CD4-positive, alpha-beta memory T cell (primary cell): ENCODE data around the gene HM13. TPM values are rescaled to one million over a fixed set of nuclear protein-coding genes. Genes with fewer than 3 reads are reported as not detected.
A peak's percentile ranks its signal among the peaks of the same experiment; 100 is the strongest.
"Not testable (repeated sequence)": the region's sequence is repeated elsewhere in the genome, so short reads cannot be mapped to it uniquely, and the experiment has no call there.

Source experiments
- CTCF ChIA-PET: fragments of 350-600 bp; sonication (Branson Sonifier 250); formaldehyde crosslinking; loops from one replicate; lab custom pipeline; 2021; ENCODE audit warnings: inconsistent platforms; ENCODE audit not compliant: partially characterized antibody; lab: Charles Lee
- POLR2A ChIA-PET: fragments of 350-600 bp; sonication (Branson Sonifier 250); formaldehyde crosslinking; loops from one replicate; lab custom pipeline; 2021; ENCODE audit not compliant: partially characterized antibody; lab: Charles Lee
- DNase-seq, 5 donors: peaks; one replicate each; pipeline versions ENCODE4 v3.0.0 to v3.0.0-alpha.2; 2020 to 2022; ENCODE audit warnings: mixed read lengths in 1 of 5
- H3K27ac ChIP-seq: one replicate; pipeline ENCODE4 v1.7.0; 2013; ENCODE audit warnings: low read depth, low read length
- H3K27me3 ChIP-seq: 2 replicates; pipeline ENCODE4 v1.7.0; 2013; ENCODE audit warnings: mild to moderate bottlenecking, low read length, moderate library complexity; ENCODE audit not compliant: insufficient read depth
- H3K36me3 ChIP-seq: 2 replicates; pipeline ENCODE4 v1.7.0; 2013; ENCODE audit warnings: mild to moderate bottlenecking, low read length, moderate library complexity; ENCODE audit not compliant: insufficient read depth
- H3K4me1 ChIP-seq: 2 replicates; pipeline ENCODE4 v1.7.0; 2013; ENCODE audit warnings: mild to moderate bottlenecking, low read length, moderate library complexity; ENCODE audit not compliant: insufficient read depth
- H3K4me3 ChIP-seq, 2 donors: one replicate each; pipeline ENCODE4 v1.7.0; 2013; ENCODE audit warnings: low read length in 2 of 2, mild to moderate bottlenecking in 1 of 2
- H3K9me3 ChIP-seq, 2 donors: one replicate each; pipeline ENCODE4 v1.7.0; 2013; ENCODE audit warnings: low read length in 2 of 2, control low read depth in 1 of 2; ENCODE audit not compliant: control insufficient read depth in 1 of 2
- H3K27ac Mint-ChIP-seq, 7 donors: one replicate each; pipeline ENCODE4 v1.8.0; 2020 to 2021; ENCODE audit warnings: mixed read lengths in 7 of 7, mild to moderate bottlenecking in 6 of 7, inconsistent platforms in 3 of 7, moderate library complexity in 3 of 7
- H3K27me3 Mint-ChIP-seq, 2 donors: one replicate each; pipeline ENCODE4 v1.8.0; 2020 to 2021; ENCODE audit warnings: mixed read lengths in 2 of 2
- H3K36me3 Mint-ChIP-seq, 2 donors: one replicate each; pipeline ENCODE4 v1.8.0; 2020 to 2021; ENCODE audit warnings: mixed read lengths in 2 of 2, inconsistent platforms in 1 of 2, mild to moderate bottlenecking in 1 of 2
- H3K4me1 Mint-ChIP-seq, 4 donors: one replicate each; pipeline ENCODE4 v1.8.0; 2020 to 2021; ENCODE audit warnings: mixed read lengths in 4 of 4, mild to moderate bottlenecking in 1 of 4
- H3K4me3 Mint-ChIP-seq, 8 donors: one replicate each; pipeline ENCODE4 v1.8.0; 2020 to 2021; ENCODE audit warnings: mixed read lengths in 8 of 8, mild to moderate bottlenecking in 7 of 8, moderate library complexity in 6 of 8, inconsistent platforms in 3 of 8
- H3K9me3 Mint-ChIP-seq, 8 donors: one replicate each; pipeline ENCODE4 v1.8.0; 2020 to 2021; ENCODE audit warnings: mixed read lengths in 8 of 8, mild to moderate bottlenecking in 5 of 8, inconsistent platforms in 3 of 8, moderate library complexity in 1 of 8
- intact Hi-C: fragments of 100-400 bp; cut with micrococcal nuclease; formaldehyde crosslinking; loops from one replicate; pipeline ENCODE4 v1.15.1; 2023
- polyA plus RNA-seq, 2 donors: library from polyadenylated mRNA; unstranded; fragments of 300-500 nt; fragmentation: Illumina TruSeq; gene quantifications; one replicate each; pipeline ENCODE4 v1.2.3, GENCODE V29; 2021
- total RNA-seq, 2 experiments: library from RNA; stranded (reverse); gene quantifications; one replicate each; pipeline ENCODE4 v1.2.3, GENCODE V29; 2021

The HM13 gene
- total and polyA plus RNA-seq, 4 experiments from 2014 or later: 133 to 171 (median 161) TPM

DNA sequence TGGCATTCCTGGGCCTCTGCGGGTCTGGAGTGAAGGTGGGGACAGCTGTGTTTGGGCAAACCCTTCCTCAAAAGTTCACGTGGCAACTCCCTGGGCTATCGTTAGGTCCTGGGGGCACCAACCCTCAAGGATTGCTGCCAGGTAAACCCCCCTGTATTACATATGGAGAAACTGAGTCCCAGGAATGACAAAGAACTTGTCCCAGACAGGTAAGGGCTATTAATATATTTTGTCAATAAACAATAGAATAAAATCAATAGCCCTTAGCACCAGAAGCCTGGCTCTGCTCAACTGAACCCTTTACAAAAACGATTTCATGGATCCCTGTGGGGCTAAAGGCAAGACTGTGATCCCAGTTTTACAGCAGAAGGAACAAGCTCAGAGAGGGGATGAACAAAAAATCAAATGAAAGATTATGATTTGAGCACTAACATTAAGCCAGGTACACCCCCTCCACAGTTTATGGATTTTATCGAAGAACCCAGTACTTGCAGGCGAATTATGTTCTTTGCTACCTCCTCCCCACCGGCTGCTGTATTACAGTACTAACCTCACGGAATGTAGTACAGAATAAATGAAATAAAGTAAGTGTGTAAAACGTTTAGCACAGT lies 93.5 kb downstream of the HM13 start:
- peaks cover 0 to 3% of the 10 kb centered on the region in 2 donors for H3K36me3 Mint-ChIP-seq
- H3K9me3 ChIP-seq: no peaks in the 10 kb centered on the region
- peaks cover 6 to 35% (median 19%) of the 10 kb centered on the region in 4 donors for H3K4me1 Mint-ChIP-seq
- peak overlapping the region in 1 of 8 donors; percentile 28 for H3K4me3 Mint-ChIP-seq
- intact Hi-C loops: no loop called here
- POLR2A ChIA-PET: interaction anchor here (0.6 to 1.5 kb wide), 3 partner anchors 22 to 36 kb away, joined by 3 to 4 read pairs (median 3); no protein-coding TSS in a partner anchor
- CTCF ChIA-PET: interaction anchor here (19.7 kb wide), 1 partner anchor 46 kb away, joined by 1094 read pairs; a partner anchor contains a TSS
- no peak overlapping the region for H3K27ac Mint-ChIP-seq
- no peak for DNase-seq
- H3K27ac ChIP-seq: no peak overlapping the region
- H3K9me3 Mint-ChIP-seq: no peaks in the 10 kb centered on the region
- H3K27me3 Mint-ChIP-seq: peaks cover 18 to 32% of the 10 kb centered on the region in 2 donors
- peaks cover 30% of the 10 kb centered on the region for H3K4me1 ChIP-seq
- H3K36me3 ChIP-seq: no peaks in the 10 kb centered on the region
- H3K4me3 ChIP-seq: no peak overlapping the region
- peaks cover 5% of the 10 kb centered on the region for H3K27me3 ChIP-seq

DNA sequence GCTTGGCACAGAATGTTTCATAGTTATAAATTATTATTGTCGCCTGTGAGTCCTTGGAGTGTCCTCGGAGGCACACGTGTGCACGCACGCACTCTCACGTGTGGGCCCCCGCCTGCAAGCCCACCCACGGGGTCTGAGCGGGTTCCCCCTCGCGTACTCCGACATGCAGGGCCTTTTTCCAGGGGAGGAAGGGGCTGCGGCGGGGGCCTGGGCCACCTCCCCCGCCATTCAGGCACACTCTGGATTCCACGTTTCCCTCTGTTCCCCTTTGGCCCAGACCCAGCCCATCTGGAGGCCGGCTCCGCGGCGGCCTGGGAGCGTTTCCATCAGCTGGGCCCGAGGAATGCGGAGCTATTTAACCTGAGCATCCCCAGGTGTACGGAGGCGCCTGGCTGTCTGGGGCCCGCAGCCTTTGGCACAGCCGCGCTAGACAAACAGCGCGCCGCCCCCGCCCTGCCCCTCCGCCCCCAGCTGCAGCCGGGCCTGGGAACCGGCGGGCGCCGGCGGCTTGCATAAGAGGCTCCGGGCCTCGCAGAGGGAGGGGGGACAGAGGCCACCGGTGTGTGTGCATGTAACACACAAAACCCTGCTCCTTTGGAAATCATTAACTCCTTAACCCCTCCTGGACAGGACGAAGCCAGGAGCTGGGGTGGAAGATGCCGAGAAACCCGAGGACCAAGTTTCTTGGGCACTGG lies 94.2 kb downstream of the HM13 start:
- H3K4me3 Mint-ChIP-seq: no peak overlapping the region
- intact Hi-C loops: no loop called here
- no peak overlapping the region for H3K4me3 ChIP-seq
- ChIA-PET POLR2A (interaction anchor here (0.6 to 1.5 kb wide), 3 partner anchors 22 to 37 kb away, joined by 3 to 4 read pairs (median 3); no protein-coding TSS in a partner anchor), CTCF (interaction anchor here (0.6 to 19.7 kb wide), 2 partner anchors 46 to 1821 kb away, joined by 3 to 1094 read pairs; a partner anchor contains a TSS)
- H3K27ac Mint-ChIP-seq: no peak overlapping the region
- no peak overlapping the region for H3K27ac ChIP-seq
- peaks cover 5% of the 10 kb centered on the region for H3K27me3 ChIP-seq
- no peak for DNase-seq
- H3K9me3 Mint-ChIP-seq: no peaks in the 10 kb centered on the region
- H3K4me1 ChIP-seq: peaks cover 28% of the 10 kb centered on the region
- H3K36me3 ChIP-seq: no peaks in the 10 kb centered on the region
- peaks cover 0 to 3% of the 10 kb centered on the region in 2 donors for H3K36me3 Mint-ChIP-seq
- H3K9me3 ChIP-seq: no peaks in the 10 kb centered on the region
- H3K4me1 Mint-ChIP-seq: peaks cover 5 to 33% (median 16%) of the 10 kb centered on the region in 4 donors
- H3K27me3 Mint-ChIP-seq: peaks cover 16 to 30% of the 10 kb centered on the region in 2 donors

DNA sequence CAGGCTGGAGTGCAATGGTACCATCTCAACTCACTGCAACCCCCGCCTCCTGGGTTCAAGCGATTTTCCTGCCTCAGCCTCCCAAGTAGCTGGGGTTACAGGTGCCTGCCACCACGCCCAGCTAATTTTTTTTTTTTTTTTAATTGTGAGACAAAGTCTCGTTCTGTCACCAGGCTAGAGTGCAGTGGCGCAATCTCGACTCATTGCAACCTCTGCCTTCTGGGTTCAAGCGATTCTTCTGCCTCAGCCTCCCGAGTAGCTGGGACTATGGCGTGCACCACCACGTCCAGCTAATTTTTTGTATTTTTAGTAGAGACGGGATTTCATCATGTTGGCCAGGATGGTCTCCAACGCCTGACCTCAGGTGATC lies 98.0 kb downstream of the HM13 start:
- not testable (repeated sequence) for H3K4me1 Mint-ChIP-seq

DNA sequence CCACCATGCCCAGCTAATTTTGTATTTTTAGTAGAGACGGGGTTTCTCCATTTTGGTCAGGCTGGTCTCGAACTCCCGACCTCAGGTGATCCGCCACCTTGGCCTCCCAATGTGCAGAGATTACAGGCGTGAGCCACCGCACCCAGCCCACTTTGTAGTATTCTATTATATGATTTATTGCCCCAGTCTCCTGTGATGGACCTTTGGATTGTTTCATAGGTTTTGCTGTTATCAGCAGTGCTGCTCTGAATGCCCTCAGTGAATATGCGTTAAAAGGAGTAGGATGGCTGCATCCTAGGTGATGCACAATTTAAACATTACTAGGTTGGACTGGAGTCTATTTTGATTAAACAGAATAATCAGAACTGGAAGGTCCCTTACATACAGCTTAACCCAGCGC lies 101.2 kb downstream of the HM13 start:
- H3K9me3 Mint-ChIP-seq: no peaks in the 10 kb centered on the region
- H3K36me3 Mint-ChIP-seq: no peaks in the 10 kb centered on the region
- H3K27me3 Mint-ChIP-seq: peaks cover 5 to 7% of the 10 kb centered on the region in 2 donors
- intact Hi-C loops: no loop called here
- H3K4me3 Mint-ChIP-seq: no peak overlapping the region
- no peak overlapping the region for H3K27ac Mint-ChIP-seq
- Histone ChIP-seq H3K9me3 (no peaks in the 10 kb centered on the region), H3K4me3 (no peak overlapping the region), H3K27me3 (no peaks in the 10 kb centered on the region), H3K4me1 (peaks cover 4% of the 10 kb centered on the region), H3K27ac (no peak overlapping the region), H3K36me3 (no peaks in the 10 kb centered on the region)
- CTCF ChIA-PET: interaction anchor here (1.3 to 19.7 kb wide), 2 partner anchors 9 to 53 kb away, joined by 3 to 1094 read pairs; a partner anchor contains a TSS
- peaks cover 0 to 4% (median 3%) of the 10 kb centered on the region in 4 donors for H3K4me1 Mint-ChIP-seq
- POLR2A ChIA-PET: no interaction called here
- DNase-seq: no peak

More for the DNA sequence above, 98.0 kb downstream of the HM13 start:
- not testable (repeated sequence) for H3K9me3 ChIP-seq, DNase-seq, H3K4me3 ChIP-seq, H3K27ac Mint-ChIP-seq, H3K36me3 Mint-ChIP-seq, H3K27me3 ChIP-seq, H3K36me3 ChIP-seq, H3K4me1 ChIP-seq, H3K4me3 Mint-ChIP-seq, H3K27ac ChIP-seq, H3K9me3 Mint-ChIP-seq
- ChIA-PET POLR2A (interaction anchor here (1.2 to 3.6 kb wide), 6 partner anchors 40 to 55 kb away, joined by 5 to 35 read pairs (median 15); no protein-coding TSS in a partner anchor), CTCF (interaction anchor here (0.6 to 19.7 kb wide), 34 partner anchors 9 to 153 kb away, joined by 3 to 1094 read pairs (median 4); partner anchors contain the start of genes HM13 and ID1)
- peaks cover 7 to 12% of the 10 kb centered on the region in 2 donors for H3K27me3 Mint-ChIP-seq
- intact Hi-C loops: loop anchor here (1.0 to 5.0 kb wide), 5 partner anchors 43 to 150 kb away; partner anchors contain the start of gene BCL2L1

GRCh38 chr20:31617432-31618104 lies 103.3 kb downstream of the HM13 start:
- no peak for DNase-seq
- Histone ChIP-seq H3K36me3 (no peaks in the 10 kb centered on the region), H3K9me3 (no peaks in the 10 kb centered on the region), H3K4me3 (no peak overlapping the region), H3K4me1 (peaks cover 2% of the 10 kb centered on the region), H3K27ac (no peak overlapping the region), H3K27me3 (no peaks in the 10 kb centered on the region)
- Mint-ChIP-seq H3K9me3 (no peaks in the 10 kb centered on the region), H3K4me3 (no peak overlapping the region), H3K27me3 (peaks cover 5 to 7% of the 10 kb centered on the region in 2 donors), H3K27ac (no peak overlapping the region), H3K4me1 (peaks cover 0 to 4% (median 3%) of the 10 kb centered on the region in 4 donors), H3K36me3 (no peaks in the 10 kb centered on the region)
- ChIA-PET POLR2A (interaction anchor here (1.2 kb wide), 1 partner anchor 45 kb away, joined by 4 read pairs; no protein-coding TSS in a partner anchor), CTCF (interaction anchor here (0.8 to 2.9 kb wide), 5 partner anchors 7 to 60 kb away, joined by 3 to 10 read pairs (median 3); no protein-coding TSS in a partner anchor)
- intact Hi-C loops: no loop called here
